ENCODE measurements around the gene RPTOR.

The RPTOR gene

DNA sequence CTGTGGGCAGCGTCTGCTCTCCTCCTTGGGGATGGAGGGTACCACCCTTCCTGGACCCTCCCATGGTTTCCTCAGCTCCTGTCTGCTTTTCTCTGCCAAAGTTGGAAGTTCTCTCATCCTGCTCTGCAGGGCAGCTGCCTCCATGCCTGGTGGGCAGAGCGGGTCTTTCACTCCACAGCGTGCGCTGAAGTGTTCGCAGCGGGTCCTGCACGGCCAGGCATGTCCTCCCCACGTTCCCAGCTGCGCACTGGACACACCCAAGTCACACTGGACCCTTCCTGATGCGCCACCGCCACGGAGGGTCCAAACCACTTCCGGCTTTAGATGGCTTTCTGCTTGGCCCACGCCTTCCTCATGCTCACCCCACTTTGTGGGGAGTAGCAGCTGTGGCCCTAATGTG, 34.5 kb upstream of the RPTOR start:
- Mint-ChIP-seq H3K4me3 (no peak overlapping the region), H3K27me3 (peaks cover 2% of the 10 kb centered on the region), H3K36me3 (no peaks in the 10 kb centered on the region)

DNA sequence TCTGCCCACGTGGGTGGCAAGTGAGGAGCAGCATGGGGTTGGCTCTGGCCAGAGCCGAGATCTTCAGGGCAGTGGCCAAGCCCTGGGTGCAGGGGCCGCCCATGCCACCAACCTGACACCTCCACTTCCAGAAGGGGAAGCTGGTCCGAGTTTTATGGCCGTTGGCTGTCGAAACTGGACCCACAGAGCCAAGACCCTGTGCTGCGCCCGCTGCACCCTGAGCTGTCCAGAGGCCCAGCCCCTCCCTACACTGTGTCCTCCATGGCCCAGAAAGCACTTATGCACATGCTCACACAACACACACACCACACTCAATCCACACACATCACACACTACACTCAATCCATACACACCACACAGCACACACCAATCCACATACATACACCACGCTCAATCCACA, 33.9 kb upstream of the RPTOR start:
- Mint-ChIP-seq H3K27ac (no peak overlapping the region), H3K4me1 (no peaks in the 10 kb centered on the region), H3K4me3 (no peak overlapping the region), H3K9me3 (no peaks in the 10 kb centered on the region), H3K27me3 (peaks cover 2% of the 10 kb centered on the region), H3K36me3 (no peaks in the 10 kb centered on the region)

More for the DNA sequence above, 34.5 kb upstream of the RPTOR start:
- no peaks in the 10 kb centered on the region for H3K9me3 Mint-ChIP-seq
- no peaks in the 10 kb centered on the region for H3K4me1 Mint-ChIP-seq
- no peak overlapping the region for H3K27ac Mint-ChIP-seq

DNA sequence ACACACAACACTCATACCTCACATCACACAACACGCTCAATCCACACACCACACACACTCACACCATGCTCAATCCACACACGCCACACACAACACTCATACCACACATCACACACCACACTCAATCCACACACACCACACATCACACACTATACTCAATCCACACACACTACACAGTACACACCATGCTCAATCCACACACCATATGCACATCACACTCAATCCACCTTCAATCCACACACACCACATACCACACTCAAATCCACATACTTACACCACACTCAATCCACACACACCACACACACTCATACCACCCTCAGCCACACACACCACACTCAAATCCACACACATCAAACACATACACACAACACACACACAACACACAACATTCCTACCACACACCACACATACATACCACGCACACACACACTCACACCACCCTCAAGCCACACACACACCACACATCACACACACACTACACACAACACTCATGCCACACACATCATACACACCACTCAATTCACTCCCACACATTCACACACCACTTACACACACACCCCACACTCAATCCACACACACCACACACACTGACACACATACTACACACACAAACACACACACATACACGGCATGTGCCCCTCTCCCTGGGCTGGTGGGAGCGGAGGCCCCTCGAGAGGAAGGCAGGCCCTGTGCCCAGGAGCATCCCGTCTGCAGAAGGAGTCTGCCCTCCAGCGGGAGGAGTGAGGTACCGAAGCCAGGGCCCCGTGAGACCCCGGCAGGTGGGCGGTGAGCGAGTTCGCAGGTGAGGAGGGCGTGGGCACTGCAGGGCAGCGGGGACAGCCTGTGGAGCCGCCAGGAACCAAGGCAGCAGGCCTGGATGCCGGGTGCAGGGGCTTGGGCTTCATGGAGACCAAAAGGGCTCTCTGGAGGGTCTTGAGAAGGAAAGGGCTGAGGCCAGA, 33.1 kb upstream of the RPTOR start:
- H3K36me3 Mint-ChIP-seq = no peaks in the 10 kb centered on the region
- no peak overlapping the region for H3K4me3 Mint-ChIP-seq
- no peaks in the 10 kb centered on the region for H3K9me3 Mint-ChIP-seq
- no peak overlapping the region for H3K27ac Mint-ChIP-seq
- peaks cover 2% of the 10 kb centered on the region for H3K27me3 Mint-ChIP-seq
- H3K4me1 Mint-ChIP-seq = no peaks in the 10 kb centered on the region

DNA sequence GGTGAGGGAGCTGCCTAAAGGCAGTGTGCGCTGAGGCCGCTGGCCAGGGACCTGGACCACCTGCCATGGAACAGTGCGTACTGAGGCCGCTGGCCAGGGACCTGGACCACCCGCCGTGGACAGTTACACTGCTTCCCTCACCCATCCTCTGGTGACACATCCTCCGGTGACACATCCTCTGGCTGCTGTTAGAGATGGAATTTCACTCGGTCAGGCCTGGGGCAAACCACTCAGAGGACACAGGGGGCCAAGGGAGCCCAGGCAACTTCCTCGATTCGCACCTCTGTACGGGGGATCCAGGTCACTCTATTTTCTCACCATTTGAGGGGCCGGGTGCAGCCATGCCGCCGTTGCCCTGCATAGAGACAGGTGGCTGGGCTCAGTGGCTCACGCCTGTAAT, 32.4 kb upstream of the RPTOR start:
- no peak overlapping the region for H3K4me3 Mint-ChIP-seq

DNA sequence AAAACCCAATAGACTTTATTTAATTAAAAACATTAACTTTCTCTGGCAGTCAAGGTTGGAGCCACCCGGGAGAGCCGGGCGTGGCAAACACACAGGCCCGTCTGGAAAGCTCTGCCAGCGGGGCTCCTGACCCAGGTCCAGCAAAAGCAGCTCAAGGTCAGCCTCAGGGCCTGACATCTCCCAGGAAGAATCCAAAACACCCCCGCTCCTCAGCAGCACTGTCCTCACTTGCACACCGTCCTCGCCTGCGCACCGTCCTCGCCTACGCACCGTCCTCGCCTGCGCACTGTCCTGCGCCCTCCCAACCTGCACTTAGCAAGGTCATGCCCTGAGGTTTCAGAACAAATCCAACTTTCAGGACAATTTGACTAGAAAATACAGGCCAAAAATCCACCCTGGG, 31.4 kb upstream of the RPTOR start:
- Mint-ChIP-seq H3K9me3 (no peaks in the 10 kb centered on the region), H3K27me3 (peaks cover 3% of the 10 kb centered on the region), H3K36me3 (no peaks in the 10 kb centered on the region), H3K4me1 (no peaks in the 10 kb centered on the region), H3K27ac (no peak overlapping the region), H3K4me3 (no peak overlapping the region)

More for the DNA sequence above, 32.4 kb upstream of the RPTOR start:
- Mint-ChIP-seq H3K27ac (no peak overlapping the region), H3K4me1 (no peaks in the 10 kb centered on the region), H3K27me3 (peaks cover 3% of the 10 kb centered on the region), H3K36me3 (no peaks in the 10 kb centered on the region), H3K9me3 (no peaks in the 10 kb centered on the region)

DNA sequence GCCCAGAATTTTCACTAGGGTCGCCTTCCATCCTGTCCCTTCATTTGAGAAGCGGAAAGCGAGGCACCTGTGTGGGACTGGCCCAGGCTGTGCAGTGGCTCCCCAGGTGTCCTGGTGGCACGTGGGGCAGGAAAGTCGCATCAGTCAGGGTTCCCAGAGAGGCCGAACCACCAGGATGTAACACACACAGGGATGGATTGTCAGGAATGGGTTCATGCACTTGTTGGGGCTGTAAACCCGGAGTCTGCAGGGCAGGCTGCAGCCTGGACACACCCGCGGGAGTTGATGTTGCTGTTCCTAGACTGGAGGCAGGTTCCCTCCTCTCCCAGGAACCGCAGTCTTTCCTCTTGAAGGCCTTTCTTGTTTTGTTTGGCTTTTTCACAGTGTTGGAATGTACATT, 30.7 kb upstream of the RPTOR start:
- Mint-ChIP-seq H3K27me3 (peaks cover 3% of the 10 kb centered on the region), H3K27ac (no peak overlapping the region), H3K4me3 (no peak overlapping the region), H3K36me3 (no peaks in the 10 kb centered on the region), H3K9me3 (no peaks in the 10 kb centered on the region), H3K4me1 (no peaks in the 10 kb centered on the region)

DNA sequence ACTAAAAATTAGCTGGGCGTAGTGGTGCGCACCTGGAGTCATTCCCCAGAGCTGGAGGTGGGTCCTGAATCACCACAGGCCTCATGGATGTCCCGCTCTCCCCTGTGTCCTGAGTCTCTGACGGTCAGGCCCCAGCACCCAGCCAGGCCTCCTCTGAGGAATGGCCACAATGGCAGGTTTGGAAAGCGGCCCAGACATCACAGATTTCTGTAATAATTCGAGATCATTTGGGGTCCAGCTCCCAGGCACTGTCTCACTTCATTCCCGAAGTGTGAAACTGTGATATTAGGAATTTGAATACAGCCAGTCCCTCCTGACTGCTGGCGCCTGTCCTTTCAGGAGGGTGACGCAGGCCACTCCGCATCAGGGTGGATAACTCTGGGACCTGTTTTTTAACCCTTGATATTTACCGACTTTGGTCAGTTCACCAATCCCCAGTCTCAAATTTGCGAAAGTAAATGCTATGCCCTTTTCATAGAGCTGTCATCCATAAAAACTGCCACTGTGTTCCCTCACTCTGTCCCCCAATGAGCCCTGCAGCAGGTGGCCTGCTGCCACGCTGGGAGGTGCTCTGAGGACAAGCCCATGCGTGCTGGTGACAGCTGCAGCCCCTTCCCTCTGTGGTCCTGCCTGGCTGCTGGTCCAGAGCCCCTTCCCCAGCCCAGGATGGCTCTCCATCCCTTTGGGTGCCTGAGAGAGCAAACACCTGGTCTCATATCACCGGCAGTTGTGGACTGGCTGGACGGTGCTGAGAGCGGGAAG, 28.3 kb upstream of the RPTOR start:
- Mint-ChIP-seq H3K4me1 (no peaks in the 10 kb centered on the region), H3K36me3 (no peaks in the 10 kb centered on the region), H3K9me3 (no peaks in the 10 kb centered on the region), H3K4me3 (no peak overlapping the region), H3K27ac (no peak overlapping the region), H3K27me3 (peaks cover 3% of the 10 kb centered on the region)

DNA sequence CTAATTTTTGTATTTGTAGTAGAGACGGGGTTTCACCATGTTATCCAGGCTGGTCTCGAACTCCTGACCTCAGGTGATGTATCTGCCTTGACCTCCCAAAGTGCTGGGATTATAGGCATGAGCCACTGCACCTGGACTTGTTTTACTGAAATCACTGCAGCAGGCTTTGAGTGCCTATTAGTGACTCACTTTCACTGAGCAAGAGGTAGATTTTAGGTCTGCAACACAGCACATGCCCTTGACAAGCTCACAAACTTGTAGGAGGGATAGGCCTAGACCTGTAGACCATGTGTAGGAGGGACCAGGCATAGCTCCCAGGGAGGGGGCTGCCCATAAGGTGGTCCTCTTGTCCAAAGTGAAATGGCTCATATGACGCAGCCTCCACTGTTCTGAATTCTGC, 27.0 kb upstream of the RPTOR start:
- Mint-ChIP-seq H3K27ac (no peak overlapping the region), H3K4me3 (no peak overlapping the region), H3K27me3 (peaks cover 3% of the 10 kb centered on the region), H3K36me3 (no peaks in the 10 kb centered on the region), H3K9me3 (no peaks in the 10 kb centered on the region), H3K4me1 (no peaks in the 10 kb centered on the region)

DNA sequence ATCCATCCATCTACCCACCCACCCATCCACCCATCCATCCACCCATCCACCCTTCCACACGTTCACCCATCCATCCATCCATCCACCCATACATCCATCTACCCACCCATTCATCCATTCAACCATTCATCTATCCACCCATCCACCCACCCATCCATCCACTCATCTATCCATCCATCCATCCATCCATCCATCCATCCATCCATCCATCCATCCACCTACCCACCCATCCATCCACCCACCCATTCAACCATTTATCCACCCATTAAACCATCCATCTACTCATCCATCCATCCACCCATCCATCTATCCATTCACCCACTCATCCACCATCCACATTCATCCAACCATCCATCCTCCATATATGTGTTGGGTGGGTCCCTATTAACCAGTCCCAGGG, 26.2 kb upstream of the RPTOR start:
- H3K27ac Mint-ChIP-seq = no peak overlapping the region
- H3K27me3 Mint-ChIP-seq = peaks cover 2% of the 10 kb centered on the region
- H3K4me3 Mint-ChIP-seq = no peak overlapping the region
- H3K4me1 Mint-ChIP-seq = no peaks in the 10 kb centered on the region
- no peaks in the 10 kb centered on the region for H3K36me3 Mint-ChIP-seq
- no peaks in the 10 kb centered on the region for H3K9me3 Mint-ChIP-seq

DNA sequence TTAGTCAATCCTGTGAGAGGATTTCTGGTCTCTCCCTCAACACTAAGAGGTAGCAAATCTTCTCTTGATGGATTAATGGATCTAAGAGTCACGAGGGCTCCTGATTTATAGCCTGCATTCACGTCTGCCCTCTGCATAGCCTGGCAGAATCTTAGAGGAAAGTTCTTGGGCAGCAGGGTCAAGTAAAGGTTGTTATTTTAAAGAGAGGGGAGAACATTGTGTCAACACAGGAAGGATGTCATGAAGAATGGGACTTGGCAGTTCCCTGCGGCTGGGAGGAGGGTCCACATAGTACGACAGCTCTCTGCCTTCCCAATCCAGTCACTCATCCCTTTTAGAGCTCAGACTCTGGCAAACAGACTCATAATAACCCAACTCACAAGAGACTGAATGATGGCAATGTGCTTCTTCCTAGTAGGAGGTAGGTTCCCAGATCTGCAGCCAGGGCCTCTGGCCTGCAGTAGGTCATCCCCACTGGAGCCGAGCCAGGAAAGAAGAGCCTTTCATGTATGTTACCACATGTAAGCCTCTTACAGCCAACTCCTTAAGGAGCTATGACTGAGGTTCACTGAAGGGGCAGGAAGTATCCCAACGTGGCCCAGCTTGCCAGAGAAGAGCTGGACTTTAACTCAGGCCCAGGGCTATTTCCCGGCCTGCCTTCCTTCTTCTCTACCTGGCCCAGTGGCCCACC, 25.4 kb upstream of the RPTOR start:
- no peak overlapping the region for H3K27ac Mint-ChIP-seq
- no peaks in the 10 kb centered on the region for H3K36me3 Mint-ChIP-seq
- H3K4me1 Mint-ChIP-seq = no peaks in the 10 kb centered on the region
- H3K4me3 Mint-ChIP-seq = no peak overlapping the region
- no peaks in the 10 kb centered on the region for H3K9me3 Mint-ChIP-seq
- peaks cover 1% of the 10 kb centered on the region for H3K27me3 Mint-ChIP-seq

DNA sequence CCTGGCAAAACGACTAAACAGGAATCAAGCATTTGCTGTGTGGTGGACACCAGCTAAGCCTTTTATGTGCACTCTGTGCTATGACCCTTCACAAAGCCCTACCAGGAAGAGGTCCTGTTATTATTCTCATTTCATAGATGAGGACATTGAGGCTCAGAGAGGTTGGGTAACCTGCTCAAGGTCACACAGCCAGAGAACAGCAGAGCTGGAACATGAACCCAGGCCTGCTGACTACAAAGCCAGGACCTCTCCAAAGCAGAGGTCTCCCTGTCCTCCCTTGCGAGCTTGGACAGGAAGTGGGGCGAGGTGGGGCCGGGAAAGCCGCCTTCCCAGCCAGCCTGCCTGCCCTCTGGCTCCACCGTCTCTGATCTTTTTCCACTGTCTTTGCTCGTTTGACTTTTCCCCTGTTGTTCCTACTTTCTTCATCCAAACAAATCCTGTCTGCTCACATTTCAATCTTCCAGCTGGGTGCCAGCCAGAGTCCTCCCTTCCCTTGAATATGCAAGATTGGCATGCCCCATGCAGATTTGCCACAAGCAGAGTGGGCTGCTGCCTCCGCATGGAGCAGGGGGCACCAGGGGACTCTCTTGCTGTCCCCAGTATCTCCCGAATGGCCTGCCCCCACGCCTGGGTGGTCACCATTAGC, 23.7 kb upstream of the RPTOR start:
- Mint-ChIP-seq H3K4me1 (no peaks in the 10 kb centered on the region), H3K27me3 (peaks cover 4% of the 10 kb centered on the region), H3K9me3 (no peaks in the 10 kb centered on the region), H3K4me3 (no peak overlapping the region), H3K27ac (no peak overlapping the region), H3K36me3 (no peaks in the 10 kb centered on the region)

DNA sequence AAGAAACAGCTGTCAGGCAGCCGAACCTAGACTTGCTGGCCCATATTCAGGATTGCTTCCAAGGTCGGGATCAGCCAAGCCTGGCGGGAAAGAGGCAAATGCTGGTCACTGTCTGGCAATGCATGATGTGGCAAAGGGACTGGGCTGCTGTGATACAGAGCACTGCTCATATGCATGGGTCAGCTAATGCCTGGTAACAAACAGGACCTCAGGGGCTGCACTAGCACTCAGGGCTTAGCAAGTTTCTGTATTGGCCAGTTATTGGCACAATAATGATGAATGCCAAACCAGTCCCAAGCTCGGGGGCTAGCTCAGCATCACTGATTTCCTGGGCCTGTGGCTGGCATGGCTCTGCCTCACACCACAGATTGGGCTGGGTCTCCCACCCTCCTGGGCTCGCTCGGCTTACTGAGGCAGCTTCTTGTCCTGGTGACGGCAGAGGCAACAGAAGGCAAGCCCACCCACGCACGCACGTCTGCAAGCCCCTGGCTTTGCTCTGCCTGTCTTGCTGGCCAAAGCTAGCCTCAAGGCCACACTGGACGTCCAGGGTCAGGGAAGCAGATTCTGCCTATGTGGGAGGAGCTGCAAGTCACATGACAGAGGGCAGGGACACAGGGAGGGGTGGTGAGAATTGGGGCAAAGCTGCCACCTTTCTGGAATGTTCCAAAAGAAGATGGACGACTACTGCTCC, 21.4 kb upstream of the RPTOR start:
- no peaks in the 10 kb centered on the region for H3K9me3 Mint-ChIP-seq
- H3K36me3 Mint-ChIP-seq = no peaks in the 10 kb centered on the region
- no peak overlapping the region for H3K27ac Mint-ChIP-seq
- H3K4me1 Mint-ChIP-seq = no peaks in the 10 kb centered on the region
- peaks cover 7% of the 10 kb centered on the region for H3K27me3 Mint-ChIP-seq
- H3K4me3 Mint-ChIP-seq = no peak overlapping the region

DNA sequence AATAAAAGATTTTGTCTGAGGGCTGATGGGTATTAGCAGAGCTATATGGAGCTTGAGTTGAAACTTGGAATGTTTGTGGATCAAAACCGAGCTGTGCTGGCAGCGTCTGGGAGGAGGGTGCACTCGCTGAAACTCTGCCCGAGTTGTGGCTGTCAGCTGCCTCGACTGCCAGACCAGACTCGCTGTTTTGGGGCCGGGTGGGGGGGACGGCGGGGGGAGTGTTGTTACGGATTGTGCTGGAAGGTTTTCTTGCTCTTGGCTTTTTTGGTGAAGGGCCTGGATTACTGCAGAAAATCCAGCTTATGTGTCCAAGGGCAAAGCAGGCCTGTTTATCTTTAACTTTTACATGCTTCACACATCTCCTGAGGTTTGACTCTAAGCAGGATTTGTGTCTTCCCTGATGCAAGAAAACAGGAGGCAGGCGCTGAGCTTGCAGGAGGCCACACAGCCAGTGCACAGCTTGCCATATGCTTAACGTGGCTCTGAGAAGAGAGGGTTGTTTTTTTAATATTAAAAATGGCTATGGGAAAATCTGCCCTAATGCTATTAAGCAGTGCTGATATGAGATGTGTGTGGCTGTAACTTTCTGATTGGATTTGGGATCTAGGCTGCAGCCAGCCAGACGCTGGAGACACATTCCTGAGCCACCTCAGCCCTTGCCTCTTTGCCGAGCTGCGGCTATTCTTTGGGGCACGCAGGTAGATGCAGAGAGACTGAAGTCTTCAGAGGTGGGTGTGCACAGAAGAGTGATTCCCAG, 20.5 kb upstream of the RPTOR start:
- Mint-ChIP-seq H3K27ac (no peak overlapping the region), H3K4me1 (no peaks in the 10 kb centered on the region), H3K4me3 (no peak overlapping the region), H3K9me3 (no peaks in the 10 kb centered on the region), H3K27me3 (peaks cover 7% of the 10 kb centered on the region), H3K36me3 (no peaks in the 10 kb centered on the region)

DNA sequence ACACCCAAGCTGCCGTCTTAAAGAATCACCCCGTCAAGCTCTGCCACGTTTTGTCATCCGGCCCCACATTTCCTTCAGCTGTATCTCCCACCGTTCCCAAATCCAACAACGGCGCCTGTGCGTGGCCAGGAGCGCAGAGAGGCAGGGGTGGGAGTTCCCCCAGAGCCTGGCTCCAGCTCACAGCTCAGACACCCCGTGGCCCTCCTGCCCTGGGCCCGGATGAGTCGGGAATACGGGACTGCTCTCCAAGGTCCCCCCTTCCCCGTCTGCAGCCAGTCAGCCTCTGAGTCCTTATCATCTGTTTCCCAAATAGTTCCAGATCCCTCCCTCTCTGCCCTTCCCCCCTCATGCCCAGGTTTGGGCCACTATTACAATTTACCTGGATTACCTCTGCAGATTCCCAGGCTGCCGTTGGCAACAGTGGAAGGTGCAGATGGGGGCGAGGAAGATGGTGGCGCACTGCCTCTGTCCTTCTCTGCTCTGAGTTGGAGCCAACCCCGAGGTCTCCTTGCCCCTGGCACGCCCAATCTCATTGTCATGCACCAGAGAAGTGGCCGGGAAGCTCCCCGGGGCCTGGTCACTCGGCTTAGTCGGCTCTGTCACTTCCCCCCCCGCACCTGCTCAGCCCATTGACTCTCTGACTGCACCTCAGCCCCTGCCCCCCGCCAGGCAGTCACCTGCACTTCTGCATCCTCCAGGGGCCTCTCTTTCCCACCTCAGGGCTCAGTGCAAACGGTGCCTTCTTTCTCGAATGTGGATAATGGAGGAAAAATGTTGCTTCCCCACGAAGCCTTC, 18.3 kb upstream of the RPTOR start:
- Mint-ChIP-seq H3K27ac (no peak overlapping the region), H3K27me3 (peaks cover 7% of the 10 kb centered on the region), H3K4me1 (no peaks in the 10 kb centered on the region), H3K9me3 (no peaks in the 10 kb centered on the region), H3K4me3 (no peak overlapping the region), H3K36me3 (no peaks in the 10 kb centered on the region)
